ENCODE data around the gene GRIK1. TPM values are rescaled to one million over a fixed set of nuclear protein-coding genes. Genes with fewer than 3 reads are reported as not detected.

The GRIK1 gene
- total RNA-seq, 1 experiment from 2014 or later, result not detected

DNA sequence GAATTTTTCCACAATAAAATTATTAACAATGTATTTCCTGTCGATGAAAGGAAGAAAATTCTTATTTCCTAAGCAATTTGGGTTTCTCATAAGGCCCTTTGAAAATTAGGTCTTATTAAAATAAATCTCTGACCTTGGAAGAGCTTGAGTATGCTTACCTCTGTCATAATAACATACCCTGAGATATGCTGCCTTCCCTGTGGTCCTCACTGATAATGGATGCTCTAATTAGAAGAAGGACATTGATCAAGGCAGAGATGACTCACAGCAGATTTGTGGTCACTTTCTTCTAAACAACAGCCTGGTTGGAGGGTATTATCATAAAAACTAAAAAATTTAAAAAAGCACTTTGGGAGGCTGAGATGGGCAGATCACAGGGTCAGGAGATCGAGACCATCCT lies 217.8 kb downstream of the GRIK1 start:
- no peaks in the 10 kb centered on the region for H3K9me3 ChIP-seq
- no peak overlapping the region for H3K4me3 ChIP-seq (ENCODE audit: low read depth, low read length)
- H3K27me3 Mint-ChIP-seq (ENCODE audit: insufficient read depth, unreplicated experiment), result peaks cover 4% of the 10 kb centered on the region
- intact Hi-C loops (cut with micrococcal nuclease; ENCODE audit: unreplicated experiment), result no loop called here
- H3K4me1 ChIP-seq, result peaks cover 7% of the 10 kb centered on the region
- no TSS peak for BruUV-seq (replicated peaks)
- H3K4me1 Mint-ChIP-seq (ENCODE audit: low read depth, unreplicated experiment), result no peaks in the 10 kb centered on the region
- POLR2A ChIA-PET, result no interaction called here
- H3K4me3 Mint-ChIP-seq (ENCODE audit: unreplicated experiment), result no peak overlapping the region
- H3K27me3 ChIP-seq (replicated peaks; ENCODE audit: control insufficient read depth, insufficient read depth, low read length), result no peaks in the 10 kb centered on the region
- no peaks in the 10 kb centered on the region for H3K9me3 Mint-ChIP-seq (ENCODE audit: unreplicated experiment)
- no peaks in the 10 kb centered on the region for H3K36me3 Mint-ChIP-seq (ENCODE audit: insufficient read depth, unreplicated experiment)
- no peak for DNase-seq
- CTCF ChIA-PET, result no interaction called here
- TF ChIP-seq, protein P1, sequence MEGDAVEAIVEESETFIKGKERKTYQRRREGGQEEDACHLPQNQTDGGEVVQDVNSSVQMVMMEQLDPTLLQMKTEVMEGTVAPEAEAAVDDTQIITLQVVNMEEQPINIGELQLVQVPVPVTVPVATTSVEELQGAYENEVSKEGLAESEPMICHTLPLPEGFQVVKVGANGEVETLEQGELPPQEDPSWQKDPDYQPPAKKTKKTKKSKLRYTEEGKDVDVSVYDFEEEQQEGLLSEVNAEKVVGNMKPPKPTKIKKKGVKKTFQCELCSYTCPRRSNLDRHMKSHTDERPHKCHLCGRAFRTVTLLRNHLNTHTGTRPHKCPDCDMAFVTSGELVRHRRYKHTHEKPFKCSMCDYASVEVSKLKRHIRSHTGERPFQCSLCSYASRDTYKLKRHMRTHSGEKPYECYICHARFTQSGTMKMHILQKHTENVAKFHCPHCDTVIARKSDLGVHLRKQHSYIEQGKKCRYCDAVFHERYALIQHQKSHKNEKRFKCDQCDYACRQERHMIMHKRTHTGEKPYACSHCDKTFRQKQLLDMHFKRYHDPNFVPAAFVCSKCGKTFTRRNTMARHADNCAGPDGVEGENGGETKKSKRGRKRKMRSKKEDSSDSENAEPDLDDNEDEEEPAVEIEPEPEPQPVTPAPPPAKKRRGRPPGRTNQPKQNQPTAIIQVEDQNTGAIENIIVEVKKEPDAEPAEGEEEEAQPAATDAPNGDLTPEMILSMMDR (IDR thresholded peaks at IDR 0.05; ENCODE audit: insufficient read depth in 1 of 2, low read depth in 1 of 2, low read length in 1 of 2, severe bottlenecking in 1 of 2, unreplicated experiment in 1 of 2), result no peak
- no peak overlapping the region for H3K27ac Mint-ChIP-seq (ENCODE audit: unreplicated experiment)
- H3K36me3 ChIP-seq (ENCODE audit: control insufficient read depth, insufficient read depth, low read length), result no peaks in the 10 kb centered on the region

DNA sequence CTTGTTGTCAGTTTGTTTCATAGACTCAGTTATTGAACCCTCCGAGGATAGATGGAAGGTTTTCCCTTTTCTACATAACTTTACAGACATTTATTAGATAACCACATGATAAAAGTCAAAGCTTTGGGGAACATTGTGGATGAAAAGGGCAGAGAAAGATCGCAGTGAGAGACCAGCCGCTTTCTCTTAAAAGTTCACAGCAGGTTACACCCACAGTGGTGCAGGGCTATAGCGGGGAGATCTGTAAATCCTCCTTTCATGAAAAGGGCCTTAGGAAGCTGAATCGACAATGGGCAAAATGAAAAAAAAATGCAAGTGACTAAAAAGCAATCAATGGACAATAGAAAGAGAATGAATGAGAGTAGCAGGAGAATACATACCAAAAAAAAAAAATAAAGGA lies 218.6 kb downstream of the GRIK1 start:
- H3K27ac Mint-ChIP-seq (ENCODE audit: unreplicated experiment), result no peak overlapping the region
- intact Hi-C loops (cut with micrococcal nuclease; ENCODE audit: unreplicated experiment), result no loop called here
- peaks cover 7% of the 10 kb centered on the region for H3K4me1 ChIP-seq
- peaks cover 4% of the 10 kb centered on the region for H3K27me3 Mint-ChIP-seq (ENCODE audit: insufficient read depth, unreplicated experiment)
- TF ChIP-seq, protein P1 (IDR thresholded peaks at IDR 0.05; ENCODE audit: insufficient read depth in 1 of 2, low read depth in 1 of 2, low read length in 1 of 2, severe bottlenecking in 1 of 2, unreplicated experiment in 1 of 2), result no peak
- CTCF ChIA-PET, result no interaction called here
- H3K4me3 ChIP-seq (ENCODE audit: low read depth, low read length), result no peak overlapping the region
- no peaks in the 10 kb centered on the region for H3K36me3 Mint-ChIP-seq (ENCODE audit: insufficient read depth, unreplicated experiment)
- POLR2A ChIA-PET, result no interaction called here
- H3K36me3 ChIP-seq (ENCODE audit: control insufficient read depth, insufficient read depth, low read length), result no peaks in the 10 kb centered on the region
- BruUV-seq (replicated peaks), result no TSS peak
- H3K9me3 ChIP-seq, result no peaks in the 10 kb centered on the region
- DNase-seq, result no peak
- H3K9me3 Mint-ChIP-seq (ENCODE audit: unreplicated experiment), result no peaks in the 10 kb centered on the region
- no peaks in the 10 kb centered on the region for H3K27me3 ChIP-seq (replicated peaks; ENCODE audit: control insufficient read depth, insufficient read depth, low read length)
- H3K4me1 Mint-ChIP-seq (ENCODE audit: low read depth, unreplicated experiment), result no peaks in the 10 kb centered on the region
- no peak overlapping the region for H3K4me3 Mint-ChIP-seq (ENCODE audit: unreplicated experiment)

DNA sequence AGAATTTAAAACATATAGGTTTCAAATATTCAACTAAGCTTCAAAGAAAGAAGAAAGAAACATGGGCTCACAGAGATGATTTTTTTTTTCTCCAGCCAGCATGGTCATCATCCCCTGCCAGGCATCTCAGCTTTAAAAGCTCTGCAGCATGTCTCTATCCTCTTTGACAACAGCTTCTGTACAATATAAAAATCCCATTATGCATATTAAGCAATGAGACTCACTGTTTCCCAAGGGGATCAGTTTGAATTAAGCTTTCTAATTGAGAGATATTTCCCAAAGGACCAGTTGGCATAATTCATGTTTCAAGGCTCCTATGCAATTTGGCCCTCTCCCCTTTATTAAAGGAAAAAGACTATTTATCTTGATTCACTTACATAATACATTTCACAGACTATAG lies 220.3 kb downstream of the GRIK1 start:
- ChIA-PET POLR2A (no interaction called here), CTCF (no interaction called here)
- no peaks in the 10 kb centered on the region for H3K4me1 ChIP-seq
- no peak overlapping the region for H3K4me3 ChIP-seq (ENCODE audit: low read depth, low read length)
- Mint-ChIP-seq H3K4me3 (ENCODE audit: unreplicated experiment) (no peak overlapping the region), H3K27ac (ENCODE audit: unreplicated experiment) (no peak overlapping the region), H3K9me3 (ENCODE audit: unreplicated experiment) (no peaks in the 10 kb centered on the region), H3K27me3 (ENCODE audit: insufficient read depth, unreplicated experiment) (peaks cover 6% of the 10 kb centered on the region), H3K36me3 (ENCODE audit: insufficient read depth, unreplicated experiment) (no peaks in the 10 kb centered on the region), H3K4me1 (ENCODE audit: low read depth, unreplicated experiment) (no peaks in the 10 kb centered on the region)
- no peaks in the 10 kb centered on the region for H3K9me3 ChIP-seq
- no peaks in the 10 kb centered on the region for H3K36me3 ChIP-seq (ENCODE audit: control insufficient read depth, insufficient read depth, low read length)
- intact Hi-C loops (cut with micrococcal nuclease; ENCODE audit: unreplicated experiment), result no loop called here
- DNase-seq, result no peak
- no TSS peak for BruUV-seq (replicated peaks)
- H3K27me3 ChIP-seq (replicated peaks; ENCODE audit: control insufficient read depth, insufficient read depth, low read length), result no peaks in the 10 kb centered on the region
- TF ChIP-seq, protein P1 (IDR thresholded peaks at IDR 0.05; ENCODE audit: insufficient read depth in 1 of 2, low read depth in 1 of 2, low read length in 1 of 2, severe bottlenecking in 1 of 2, unreplicated experiment in 1 of 2), result no peak

All from Caco-2 (cell line).